ENCODE measurements around the gene SEC24D. TPM values are rescaled to one million over a fixed set of nuclear protein-coding genes. Genes with fewer than 3 reads are reported as not detected.

The SEC24D gene
- total RNA-seq, 1 donor from 2014 or later: 48.5 TPM

DNA sequence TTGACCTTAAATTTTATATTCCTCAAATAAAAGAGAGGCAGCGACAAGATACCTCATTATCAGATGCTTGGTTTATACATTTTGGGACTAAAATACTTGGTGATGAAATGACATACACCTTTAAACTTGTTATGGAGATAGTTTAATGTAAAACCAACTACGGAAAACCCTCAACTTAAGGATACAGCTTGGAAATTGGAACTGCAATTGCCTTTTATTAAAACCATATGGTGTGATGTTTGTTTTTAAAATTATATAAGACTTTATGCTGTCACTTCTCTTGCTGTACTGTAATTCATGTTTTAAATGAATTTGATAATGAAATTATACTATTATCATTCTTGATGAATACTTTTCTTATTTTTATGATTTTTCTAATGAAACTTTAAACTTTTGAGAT is 124.9 kb downstream of the SEC24D start:
- H3K4me3 ChIP-seq (ENCODE audit: low read depth, low read length): no peak overlapping the region
- no peak for DNase-seq (ENCODE audit: low read depth)
- no peaks in the 10 kb centered on the region for H3K27me3 ChIP-seq (ENCODE audit: control insufficient read depth, insufficient read depth, low read length)
- H3K36me3 ChIP-seq (ENCODE audit: control insufficient read depth, insufficient read depth, low read length): no peaks in the 10 kb centered on the region
- TF ChIP-seq, protein P1, sequence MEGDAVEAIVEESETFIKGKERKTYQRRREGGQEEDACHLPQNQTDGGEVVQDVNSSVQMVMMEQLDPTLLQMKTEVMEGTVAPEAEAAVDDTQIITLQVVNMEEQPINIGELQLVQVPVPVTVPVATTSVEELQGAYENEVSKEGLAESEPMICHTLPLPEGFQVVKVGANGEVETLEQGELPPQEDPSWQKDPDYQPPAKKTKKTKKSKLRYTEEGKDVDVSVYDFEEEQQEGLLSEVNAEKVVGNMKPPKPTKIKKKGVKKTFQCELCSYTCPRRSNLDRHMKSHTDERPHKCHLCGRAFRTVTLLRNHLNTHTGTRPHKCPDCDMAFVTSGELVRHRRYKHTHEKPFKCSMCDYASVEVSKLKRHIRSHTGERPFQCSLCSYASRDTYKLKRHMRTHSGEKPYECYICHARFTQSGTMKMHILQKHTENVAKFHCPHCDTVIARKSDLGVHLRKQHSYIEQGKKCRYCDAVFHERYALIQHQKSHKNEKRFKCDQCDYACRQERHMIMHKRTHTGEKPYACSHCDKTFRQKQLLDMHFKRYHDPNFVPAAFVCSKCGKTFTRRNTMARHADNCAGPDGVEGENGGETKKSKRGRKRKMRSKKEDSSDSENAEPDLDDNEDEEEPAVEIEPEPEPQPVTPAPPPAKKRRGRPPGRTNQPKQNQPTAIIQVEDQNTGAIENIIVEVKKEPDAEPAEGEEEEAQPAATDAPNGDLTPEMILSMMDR (IDR thresholded peaks at IDR 0.05; ENCODE audit: insufficient read depth, low read length, poor library complexity, severe bottlenecking): no peak

DNA sequence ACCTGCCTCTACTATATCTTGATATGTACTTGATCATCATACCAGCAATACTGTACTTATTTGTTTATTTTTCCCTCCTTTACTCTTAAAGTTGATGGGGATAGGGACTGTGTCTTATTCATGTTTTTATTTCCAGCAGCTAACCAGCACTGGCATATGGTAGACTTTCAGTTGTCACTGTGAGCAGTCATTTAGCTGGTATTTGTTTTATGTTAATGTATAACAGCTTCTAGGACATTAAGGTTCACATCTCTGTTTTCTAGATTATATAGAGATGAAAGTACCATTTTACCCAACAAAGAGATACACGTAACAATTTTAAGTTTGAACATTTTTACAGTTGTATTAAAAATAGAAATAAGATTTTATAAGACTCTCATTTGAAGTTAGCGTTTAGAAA is 132.8 kb downstream of the SEC24D start:
- Histone ChIP-seq H3K36me3 (ENCODE audit: control insufficient read depth, insufficient read depth, low read length) (no peaks in the 10 kb centered on the region), H3K4me3 (ENCODE audit: low read depth, low read length) (no peak overlapping the region), H3K27me3 (ENCODE audit: control insufficient read depth, insufficient read depth, low read length) (no peaks in the 10 kb centered on the region)
- no peak for DNase-seq (ENCODE audit: low read depth)
- TF ChIP-seq, protein P1 (IDR thresholded peaks at IDR 0.05; ENCODE audit: insufficient read depth, low read length, poor library complexity, severe bottlenecking): no peak

- Histone ChIP-seq H3K4me3 (ENCODE audit: low read depth, low read length) (peak within 1 kb of the TSS; percentile 47), H3K27me3 (ENCODE audit: control insufficient read depth, insufficient read depth, low read length) (no peaks in the 10 kb centered on the region), H3K36me3 (ENCODE audit: control insufficient read depth, insufficient read depth, low read length) (no peaks in the 10 kb centered on the region)
- peak; percentile 67 for DNase-seq (ENCODE audit: low read depth)
- TF ChIP-seq, protein P1 (IDR thresholded peaks at IDR 0.05; ENCODE audit: insufficient read depth, low read length, poor library complexity, severe bottlenecking): no peak
Observed at GRCh38 chr4:118684873-118685811, 150.8 kb downstream of the SEC24D start, which contains the start of gene METTL14. TSS of gene METTL14 (plus strand) at chr4:118685392. CDS start at chr4:118685535, 143 bp downstream.

GRCh38 chr4:118683513-118683912 is 152.4 kb downstream of the SEC24D start:
- no peaks in the 10 kb centered on the region for H3K36me3 ChIP-seq (ENCODE audit: control insufficient read depth, insufficient read depth, low read length)
- no peak overlapping the region for H3K4me3 ChIP-seq (ENCODE audit: low read depth, low read length)
- TF ChIP-seq, protein P1 (IDR thresholded peaks at IDR 0.05; ENCODE audit: insufficient read depth, low read length, poor library complexity, severe bottlenecking): no peak
- H3K27me3 ChIP-seq (ENCODE audit: control insufficient read depth, insufficient read depth, low read length): no peaks in the 10 kb centered on the region
- DNase-seq (ENCODE audit: low read depth): no peak

DNA sequence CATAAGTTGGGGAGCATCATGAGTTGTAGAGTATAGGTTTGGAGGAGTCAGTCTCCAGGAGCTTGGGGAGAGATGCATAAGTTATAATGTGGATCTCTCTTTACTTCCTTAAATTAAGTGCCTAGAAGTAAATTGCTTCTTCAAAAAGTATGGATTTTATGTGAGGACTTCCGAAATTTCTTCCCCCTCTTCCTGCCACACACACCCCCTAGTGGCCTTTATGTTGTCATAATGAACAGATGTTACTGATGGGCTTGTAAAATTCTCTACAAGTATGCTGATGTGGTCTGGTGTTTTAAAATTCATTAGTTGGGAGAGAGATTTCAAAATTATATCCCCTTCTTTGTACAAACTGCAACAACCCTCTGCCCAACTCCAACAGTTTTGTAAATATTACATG is 153.0 kb downstream of the SEC24D start:
- TF ChIP-seq, protein P1 (IDR thresholded peaks at IDR 0.05; ENCODE audit: insufficient read depth, low read length, poor library complexity, severe bottlenecking): peak; percentile 36
- H3K4me3 ChIP-seq (ENCODE audit: low read depth, low read length): no peak overlapping the region
- no peak for DNase-seq (ENCODE audit: low read depth)
- H3K36me3 ChIP-seq (ENCODE audit: control insufficient read depth, insufficient read depth, low read length): no peaks in the 10 kb centered on the region
- H3K27me3 ChIP-seq (ENCODE audit: control insufficient read depth, insufficient read depth, low read length): no peaks in the 10 kb centered on the region

All from kidney epithelial cell (primary cell).